ENCODE results near the gene TARDBP.

GRCh38 chr1:11000526-11000925 is 11.9 kb upstream of the TARDBP start:
- TF ChIP-seq TAF1 (IDR thresholded peaks at IDR 0.05; ENCODE audit: borderline replicate concordance, low read depth, low read length) (no peak), POLR2A (IDR thresholded peaks at IDR 0.05; ENCODE audit: low read depth, low read length) (no peak), POLR2AphosphoS5 (IDR thresholded peaks at IDR 0.05; ENCODE audit: low read depth, low read length) (no peak)

All from GM12892 (cell line).